GM23338 (cell line): Measurements from ENCODE around the gene SLC22A4. TPM values are rescaled to one million over a fixed set of nuclear protein-coding genes. Genes with fewer than 3 reads are reported as not detected.
A peak's percentile ranks its signal among the peaks of the same experiment; 100 is the strongest.

Experiments
- ATAC-seq: fragments of 200-7000 bp; cut with Tn5 transposase; 3 replicates; pipeline ENCODE4 v1.9.1; 2020
- DNase-seq: peaks from one replicate; pipeline ENCODE4 v3.0.0-alpha.2; 2015; ENCODE audit warnings: low spot score
- H2AFZ ChIP-seq: fragments of 200-600 bp; sonication (generic); 2 replicates; pipeline ENCODE4 v1.8.0; 2016; ENCODE audit warnings: antibody characterized with exemption, mild to moderate bottlenecking, moderate library complexity
- H3F3A ChIP-seq: fragments of 200-600 bp; sonication (generic); replicated peaks from 2 replicates; pipeline ENCODE4 v1.8.0; 2017; ENCODE audit warnings: antibody characterized with exemption, mixed run types, low read depth
- H3K27ac ChIP-seq: fragments of 200-600 bp; sonication (generic); 2 replicates; pipeline ENCODE4 v1.6.1; 2016; ENCODE audit warnings: low read depth
- H3K27me3 ChIP-seq: fragments of 200-600 bp; sonication (generic); 2 replicates; pipeline ENCODE4 v1.8.0; 2016; ENCODE audit warnings: mild to moderate bottlenecking, mixed run types, moderate library complexity; ENCODE audit not compliant: insufficient read depth
- H3K36me3 ChIP-seq: fragments of 200-600 bp; sonication (generic); 2 replicates; pipeline ENCODE4 v1.8.0; 2016; ENCODE audit warnings: mild to moderate bottlenecking; ENCODE audit not compliant: insufficient read depth
- H3K4me1 ChIP-seq: fragments of 200-600 bp; sonication (generic); 2 replicates; pipeline ENCODE4 v1.8.0; 2016; ENCODE audit warnings: mild to moderate bottlenecking, moderate library complexity; ENCODE audit not compliant: insufficient read depth
- H3K4me2 ChIP-seq: fragments of 200-600 bp; sonication (generic); 2 replicates; pipeline ENCODE4 v1.7.1; 2017; ENCODE audit warnings: mixed run types
- H3K4me3 ChIP-seq: fragments of 200-600 bp; sonication (generic); 2 replicates; pipeline ENCODE4 v1.6.1; 2016; ENCODE audit warnings: mixed run types
- H3K79me2 ChIP-seq: fragments of 200-600 bp; sonication (generic); replicated peaks from 2 replicates; pipeline ENCODE4 v1.8.0; 2017; ENCODE audit warnings: mild to moderate bottlenecking; ENCODE audit not compliant: insufficient read depth
- H3K9me2 ChIP-seq: fragments of 200-600 bp; sonication (generic); 2 replicates; pipeline ENCODE4 v1.8.0; 2017; ENCODE audit not compliant: insufficient read depth
- H4K20me1 ChIP-seq: fragments of 200-600 bp; sonication (generic); replicated peaks from 2 replicates; pipeline ENCODE4 v1.8.0; 2017; ENCODE audit warnings: mild to moderate bottlenecking; ENCODE audit not compliant: insufficient read depth
- H3K27ac Mint-ChIP-seq: 2 replicates; pipeline ENCODE4 v1.8.0; 2020; ENCODE audit warnings: inconsistent platforms, mild to moderate bottlenecking, moderate library complexity, mixed read lengths
- H3K27me3 Mint-ChIP-seq: 3 replicates; pipeline ENCODE4 v1.8.0; 2022; ENCODE audit warnings: low read depth, mild to moderate bottlenecking, moderate library complexity, mixed read lengths, inconsistent platforms; ENCODE audit not compliant: insufficient read depth, poor library complexity
- H3K36me3 Mint-ChIP-seq: 3 replicates; pipeline ENCODE4 v1.8.0; 2021; ENCODE audit warnings: low read depth, mild to moderate bottlenecking, inconsistent platforms, moderate library complexity, mixed read lengths
- H3K4me1 Mint-ChIP-seq: 3 replicates; pipeline ENCODE4 v1.8.0; 2020; ENCODE audit warnings: mild to moderate bottlenecking, inconsistent platforms, mixed read lengths
- H3K4me3 Mint-ChIP-seq: 3 replicates; pipeline ENCODE4 v1.8.0; 2021; ENCODE audit warnings: moderate library complexity, mild to moderate bottlenecking, inconsistent platforms, mixed read lengths
- H3K9me3 Mint-ChIP-seq: 3 replicates; pipeline ENCODE4 v1.8.0; 2020; ENCODE audit warnings: moderate library complexity, mild to moderate bottlenecking, inconsistent platforms, mixed read lengths
- CREB1 ChIP-seq: fragments of 250-450 bp; sonication (Bioruptor Pico); IDR thresholded peaks from 2 replicates; pipeline ENCODE4 v1.5.0; 2020; ENCODE audit warnings: low read depth, mild to moderate bottlenecking, moderate library complexity
- EZH2 ChIP-seq: fragments of 200-600 bp; sonication (generic); IDR thresholded peaks from one replicate; pipeline ENCODE4 v1.8.0; 2017; ENCODE audit warnings: antibody characterized with exemption, mild to moderate bottlenecking, low read depth; ENCODE audit not compliant: unreplicated experiment
- EZH2phosphoT487 ChIP-seq: fragments of 200-600 bp; sonication (generic); IDR thresholded peaks from one replicate; pipeline ENCODE4 v1.8.1; 2018; ENCODE audit warnings: antibody characterized with exemption; ENCODE audit not compliant: unreplicated experiment
- JUNB ChIP-seq: IDR thresholded peaks from one replicate; pipeline ENCODE4 v1.6.1; 2016; ENCODE audit warnings: antibody characterized with exemption; ENCODE audit not compliant: unreplicated experiment
- NANOG ChIP-seq: IDR thresholded peaks from 2 replicates; pipeline ENCODE4 v1.6.1; 2016; ENCODE audit warnings: antibody characterized with exemption, borderline replicate concordance
- POLR2AphosphoS5 ChIP-seq: IDR thresholded peaks from 2 replicates; pipeline ENCODE4 v1.6.1; 2016; ENCODE audit warnings: antibody characterized with exemption, low read depth
- STAT1 ChIP-seq: IDR thresholded peaks from one replicate; pipeline ENCODE4 v1.6.1; 2016; ENCODE audit warnings: antibody characterized with exemption; ENCODE audit not compliant: unreplicated experiment
- ZNF114 ChIP-seq: fragments of 250-450 bp; sonication (Bioruptor Pico); IDR thresholded peaks from 2 replicates; pipeline ENCODE4 v1.5.0; 2020; ENCODE audit warnings: mild to moderate bottlenecking, moderate library complexity
- polyA plus RNA-seq: library from polyadenylated mRNA; unstranded; fragments of >200 nt; fragmentation: Nextera tagmentation; extraction: Ambion mirVana; gene quantifications from 2 replicates; pipeline ENCODE4 v1.2.1, GENCODE V29; 2016
- total RNA-seq: library from RNA; depleted of rRNA; stranded (reverse); fragments of >200 nt; shearing (Covaris generic); gene quantifications from 2 replicates; pipeline ENCODE4 v1.2.3, GENCODE V29; 2014
- TF ChIP-seq, protein P1 (sequence below): fragments of 250-450 bp; sonication (Bioruptor Pico); IDR thresholded peaks from 2 replicates; pipeline ENCODE4 v1.5.0; 2020; ENCODE audit warnings: mild to moderate bottlenecking, moderate library complexity
- TF ChIP-seq, protein P2 (sequence below): IDR thresholded peaks from 2 replicates; pipeline ENCODE4 v1.6.1; 2016; ENCODE audit warnings: antibody characterized with exemption

The SLC22A4 gene
- total and polyA plus RNA-seq, 2 experiments from 2014 or later, result 0.28 to 0.40 TPM

DNA sequence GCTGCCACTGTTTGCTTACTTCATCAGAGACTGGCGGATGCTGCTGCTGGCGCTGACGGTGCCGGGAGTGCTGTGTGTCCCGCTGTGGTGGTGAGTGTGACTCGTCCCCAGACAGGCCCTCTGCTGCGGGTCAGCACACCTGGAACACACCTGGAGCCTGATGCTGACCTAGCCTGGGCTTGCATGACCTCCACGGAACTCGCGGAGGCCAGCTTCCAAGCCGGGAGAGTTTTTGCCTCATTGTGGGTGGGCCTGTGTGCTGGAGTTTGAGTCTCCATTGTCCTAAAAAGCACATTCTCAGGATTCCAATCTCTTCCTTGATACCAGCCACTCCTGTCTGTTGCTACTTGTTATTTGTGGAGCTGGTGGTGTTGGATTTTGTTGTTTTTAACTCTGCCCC is 28.1 kb downstream of the SLC22A4 start (continued):
- TF ChIP-seq, protein P1, sequence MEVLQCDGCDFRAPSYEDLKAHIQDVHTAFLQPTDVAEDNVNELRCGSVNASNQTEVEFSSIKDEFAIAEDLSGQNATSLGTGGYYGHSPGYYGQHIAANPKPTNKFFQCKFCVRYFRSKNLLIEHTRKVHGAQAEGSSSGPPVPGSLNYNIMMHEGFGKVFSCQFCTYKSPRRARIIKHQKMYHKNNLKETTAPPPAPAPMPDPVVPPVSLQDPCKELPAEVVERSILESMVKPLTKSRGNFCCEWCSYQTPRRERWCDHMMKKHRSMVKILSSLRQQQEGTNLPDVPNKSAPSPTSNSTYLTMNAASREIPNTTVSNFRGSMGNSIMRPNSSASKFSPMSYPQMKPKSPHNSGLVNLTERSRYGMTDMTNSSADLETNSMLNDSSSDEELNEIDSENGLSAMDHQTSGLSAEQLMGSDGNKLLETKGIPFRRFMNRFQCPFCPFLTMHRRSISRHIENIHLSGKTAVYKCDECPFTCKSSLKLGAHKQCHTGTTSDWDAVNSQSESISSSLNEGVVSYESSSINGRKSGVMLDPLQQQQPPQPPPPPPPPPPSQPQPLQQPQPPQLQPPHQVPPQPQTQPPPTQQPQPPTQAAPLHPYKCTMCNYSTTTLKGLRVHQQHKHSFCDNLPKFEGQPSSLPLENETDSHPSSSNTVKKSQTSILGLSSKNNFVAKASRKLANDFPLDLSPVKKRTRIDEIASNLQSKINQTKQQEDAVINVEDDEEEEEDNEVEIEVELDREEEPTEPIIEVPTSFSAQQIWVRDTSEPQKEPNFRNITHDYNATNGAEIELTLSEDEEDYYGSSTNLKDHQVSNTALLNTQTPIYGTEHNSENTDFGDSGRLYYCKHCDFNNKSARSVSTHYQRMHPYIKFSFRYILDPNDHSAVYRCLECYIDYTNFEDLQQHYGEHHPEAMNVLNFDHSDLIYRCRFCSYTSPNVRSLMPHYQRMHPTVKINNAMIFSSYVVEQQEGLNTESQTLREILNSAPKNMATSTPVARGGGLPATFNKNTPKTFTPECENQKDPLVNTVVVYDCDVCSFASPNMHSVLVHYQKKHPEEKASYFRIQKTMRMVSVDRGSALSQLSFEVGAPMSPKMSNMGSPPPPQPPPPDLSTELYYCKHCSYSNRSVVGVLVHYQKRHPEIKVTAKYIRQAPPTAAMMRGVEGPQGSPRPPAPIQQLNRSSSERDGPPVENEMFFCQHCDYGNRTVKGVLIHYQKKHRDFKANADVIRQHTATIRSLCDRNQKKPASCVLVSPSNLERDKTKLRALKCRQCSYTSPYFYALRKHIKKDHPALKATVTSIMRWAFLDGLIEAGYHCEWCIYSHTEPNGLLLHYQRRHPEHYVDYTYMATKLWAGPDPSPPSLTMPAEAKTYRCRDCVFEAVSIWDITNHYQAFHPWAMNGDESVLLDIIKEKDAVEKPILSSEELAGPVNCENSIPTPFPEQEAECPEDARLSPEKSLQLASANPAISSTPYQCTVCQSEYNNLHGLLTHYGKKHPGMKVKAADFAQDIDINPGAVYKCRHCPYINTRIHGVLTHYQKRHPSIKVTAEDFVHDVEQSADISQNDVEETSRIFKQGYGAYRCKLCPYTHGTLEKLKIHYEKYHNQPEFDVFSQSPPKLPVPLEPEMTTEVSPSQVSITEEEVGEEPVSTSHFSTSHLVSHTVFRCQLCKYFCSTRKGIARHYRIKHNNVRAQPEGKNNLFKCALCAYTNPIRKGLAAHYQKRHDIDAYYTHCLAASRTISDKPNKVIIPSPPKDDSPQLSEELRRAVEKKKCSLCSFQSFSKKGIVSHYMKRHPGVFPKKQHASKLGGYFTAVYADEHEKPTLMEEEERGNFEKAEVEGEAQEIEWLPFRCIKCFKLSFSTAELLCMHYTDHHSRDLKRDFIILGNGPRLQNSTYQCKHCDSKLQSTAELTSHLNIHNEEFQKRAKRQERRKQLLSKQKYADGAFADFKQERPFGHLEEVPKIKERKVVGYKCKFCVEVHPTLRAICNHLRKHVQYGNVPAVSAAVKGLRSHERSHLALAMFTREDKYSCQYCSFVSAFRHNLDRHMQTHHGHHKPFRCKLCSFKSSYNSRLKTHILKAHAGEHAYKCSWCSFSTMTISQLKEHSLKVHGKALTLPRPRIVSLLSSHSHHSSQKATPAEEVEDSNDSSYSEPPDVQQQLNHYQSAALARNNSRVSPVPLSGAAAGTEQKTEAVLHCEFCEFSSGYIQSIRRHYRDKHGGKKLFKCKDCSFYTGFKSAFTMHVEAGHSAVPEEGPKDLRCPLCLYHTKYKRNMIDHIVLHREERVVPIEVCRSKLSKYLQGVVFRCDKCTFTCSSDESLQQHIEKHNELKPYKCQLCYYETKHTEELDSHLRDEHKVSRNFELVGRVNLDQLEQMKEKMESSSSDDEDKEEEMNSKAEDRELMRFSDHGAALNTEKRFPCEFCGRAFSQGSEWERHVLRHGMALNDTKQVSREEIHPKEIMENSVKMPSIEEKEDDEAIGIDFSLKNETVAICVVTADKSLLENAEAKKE, result no peak
- TF ChIP-seq POLR2AphosphoS5 (no peak), EZH2 (no peak), ZNF114 (CRISPR knock-in tag) (no peak), EZH2phosphoT487 (no peak), CREB1 (CRISPR knock-in tag) (no peak), JUNB (no peak), NANOG (no peak), STAT1 (no peak)
- TF ChIP-seq, protein P2, sequence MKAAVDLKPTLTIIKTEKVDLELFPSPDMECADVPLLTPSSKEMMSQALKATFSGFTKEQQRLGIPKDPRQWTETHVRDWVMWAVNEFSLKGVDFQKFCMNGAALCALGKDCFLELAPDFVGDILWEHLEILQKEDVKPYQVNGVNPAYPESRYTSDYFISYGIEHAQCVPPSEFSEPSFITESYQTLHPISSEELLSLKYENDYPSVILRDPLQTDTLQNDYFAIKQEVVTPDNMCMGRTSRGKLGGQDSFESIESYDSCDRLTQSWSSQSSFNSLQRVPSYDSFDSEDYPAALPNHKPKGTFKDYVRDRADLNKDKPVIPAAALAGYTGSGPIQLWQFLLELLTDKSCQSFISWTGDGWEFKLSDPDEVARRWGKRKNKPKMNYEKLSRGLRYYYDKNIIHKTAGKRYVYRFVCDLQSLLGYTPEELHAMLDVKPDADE, result no peak

DNA sequence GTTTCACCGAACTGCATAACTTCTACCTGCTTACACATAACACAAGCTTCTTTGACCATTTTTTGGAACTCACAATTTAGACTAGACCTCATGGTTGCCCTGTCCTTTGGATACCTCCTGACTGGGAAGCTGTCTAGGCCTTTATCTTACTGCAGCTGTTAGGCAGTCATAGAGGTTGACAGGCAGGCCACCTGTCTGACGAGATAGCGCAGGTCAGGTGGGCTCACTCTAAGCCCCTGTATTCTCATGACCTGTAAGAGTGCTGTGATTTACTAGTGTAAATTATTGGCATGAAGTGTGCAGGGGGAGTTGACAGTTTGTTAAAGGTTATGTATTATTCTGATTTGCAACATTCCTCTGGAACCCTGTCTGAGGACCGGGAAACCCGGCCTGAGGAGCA is 29.0 kb downstream of the SLC22A4 start:
- DNase-seq, result no peak
- H3K27ac ChIP-seq, result peak overlapping the region; percentile 81
- H3K27me3 Mint-ChIP-seq, result peaks cover 2% of the 10 kb centered on the region
- no peaks in the 10 kb centered on the region for H3K36me3 ChIP-seq
- no peaks in the 10 kb centered on the region for H3F3A ChIP-seq
- no peak overlapping the region for H3K4me3 Mint-ChIP-seq
- no peaks in the 10 kb centered on the region for H3K27me3 ChIP-seq
- H3K36me3 Mint-ChIP-seq, result no peaks in the 10 kb centered on the region
- no peak; the same call in 1 of the 3 replicates for ATAC-seq
- peaks cover 15% of the 10 kb centered on the region for H3K4me1 ChIP-seq
- H3K79me2 ChIP-seq, result no peaks in the 10 kb centered on the region
- 0 out of 2 replicates have a peak overlapping the region, but pooled peaks have one; percentile 7 for H2AFZ ChIP-seq
- no peak overlapping the region for H3K4me2 ChIP-seq
- peaks cover 22% of the 10 kb centered on the region for H3K4me1 Mint-ChIP-seq
- H3K4me3 ChIP-seq, result no peak overlapping the region
- no peaks in the 10 kb centered on the region for H3K9me3 Mint-ChIP-seq
- H3K9me2 ChIP-seq, result no peaks in the 10 kb centered on the region
- no peak overlapping the region; the same call in 1 of the 2 replicates for H3K27ac Mint-ChIP-seq
- no peaks in the 10 kb centered on the region for H4K20me1 ChIP-seq
- TF ChIP-seq EZH2phosphoT487 (no peak), JUNB (no peak)
- TF ChIP-seq, protein P1, result no peak
